HG03064 (cell line): ENCODE data around the gene RNF157.

Source experiments
- ATAC-seq: cut with Tn5 transposase; IDR thresholded peaks from one replicate; pipeline ENCODE4 v1.9.1; 2021; ENCODE audit warnings: low read depth; ENCODE audit not compliant: unreplicated experiment

RNF157 gene

GRCh38 chr17:76103274-76104139, 136.8 kb downstream of the RNF157 start, which contains the start of gene EXOC7:
Gene EXOC7, minus strand, starts transcription at chr17:76103787. Its CDS starts 95 bp downstream, at chr17:76103692.
- ATAC-seq: no peak

GRCh38 chr17:76102944-76103273, 137.4 kb downstream of the RNF157 start:
- ATAC-seq: no peak

- no peak for ATAC-seq
These were observed 142.5 kb downstream of the RNF157 start for GRCh38 chr17:76097716-76098295.

GRCh38 chr17:76095943-76096342, 144.3 kb downstream of the RNF157 start:
- no peak for ATAC-seq

- no peak for ATAC-seq
These were observed 146.2 kb downstream of the RNF157 start for GRCh38 chr17:76094046-76094445.

- no peak for ATAC-seq
These were observed 147.5 kb downstream of the RNF157 start for GRCh38 chr17:76092526-76093413.
